HG03558 (cell line): Measurements from ENCODE around the gene SULT1A4.
"Not testable (repeated sequence)": the region's sequence is repeated elsewhere in the genome, so short reads cannot be mapped to it uniquely, and the experiment has no call there.

Experiments used
- ATAC-seq: cut with Tn5 transposase; IDR thresholded peaks from one replicate; pipeline ENCODE4 v1.9.1; 2021; ENCODE audit warnings: moderate number of reproducible peaks; ENCODE audit not compliant: unreplicated experiment; ENCODE audit errors: extremely low read depth

SULT1A4 gene

DNA sequence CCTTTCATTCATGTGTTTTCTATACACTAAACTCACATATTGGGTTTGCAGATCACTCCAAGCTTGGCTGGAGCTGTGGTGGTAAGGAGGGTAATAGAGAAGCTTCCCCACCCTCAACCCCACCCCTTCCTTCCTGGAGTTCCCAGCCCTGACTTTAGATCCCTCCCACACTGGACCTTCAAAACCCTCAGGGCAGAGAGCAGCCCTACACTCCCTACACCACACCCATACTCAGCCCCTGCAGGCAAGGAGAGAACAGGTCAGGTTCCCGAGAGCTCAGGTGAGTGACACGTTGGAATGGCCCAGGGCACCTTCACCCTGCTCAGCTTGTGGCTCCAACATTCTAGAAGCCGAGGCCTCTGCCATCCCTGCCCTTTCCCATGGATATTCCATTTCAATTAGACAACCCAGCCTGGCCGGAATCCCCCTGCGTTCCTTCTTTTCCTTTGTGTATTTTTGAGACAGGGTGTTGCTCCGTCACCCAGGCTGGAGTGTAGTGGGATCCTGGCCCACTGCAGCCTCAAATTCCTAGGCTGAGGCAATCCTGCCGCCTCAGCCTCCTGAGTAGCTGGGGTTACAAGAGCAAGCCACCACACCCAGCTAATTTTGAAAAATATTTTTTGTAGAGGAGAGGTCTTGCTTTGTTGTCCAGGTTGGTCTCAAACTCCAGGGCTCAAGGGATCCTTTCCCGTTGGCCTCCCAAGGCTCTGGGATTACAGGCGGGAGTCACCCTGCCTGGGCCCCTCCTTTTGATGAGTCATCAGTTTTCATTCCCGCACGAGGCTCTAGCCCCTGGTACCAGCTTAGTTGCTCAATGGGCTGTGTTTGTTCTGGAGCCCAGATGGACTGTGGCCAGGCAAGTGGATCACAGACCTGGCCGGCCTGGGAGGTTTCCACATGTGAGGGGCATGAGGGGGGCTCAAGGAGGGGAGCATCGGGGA is at the start of gene SULT1A4:
SULT1A4 (plus strand) TSS at position 208 of the 941 bp plus-strand sequence. CDS start 1,473 bp downstream, outside the sequence.
- not testable (repeated sequence) for ATAC-seq

DNA sequence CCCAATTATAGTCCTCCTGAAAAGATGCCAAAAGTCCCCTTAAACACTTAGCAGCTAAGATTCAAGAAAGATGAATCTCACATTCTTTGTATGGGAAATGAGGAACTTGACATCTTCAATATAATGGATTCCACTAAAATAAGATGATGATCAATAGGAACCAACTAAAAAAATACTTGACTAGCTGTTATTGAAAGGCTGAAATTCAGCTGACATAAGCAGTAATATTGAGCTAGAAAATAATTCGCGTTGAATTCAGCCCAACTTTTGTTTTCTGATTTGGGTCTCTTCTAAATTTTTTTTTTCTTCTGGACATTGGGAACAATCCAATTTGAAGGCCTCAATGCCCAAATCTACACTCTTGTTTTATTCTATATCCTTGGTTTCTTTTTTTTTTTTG is 36.1 kb upstream of the SULT1A4 start:
- not testable (repeated sequence) for ATAC-seq

DNA sequence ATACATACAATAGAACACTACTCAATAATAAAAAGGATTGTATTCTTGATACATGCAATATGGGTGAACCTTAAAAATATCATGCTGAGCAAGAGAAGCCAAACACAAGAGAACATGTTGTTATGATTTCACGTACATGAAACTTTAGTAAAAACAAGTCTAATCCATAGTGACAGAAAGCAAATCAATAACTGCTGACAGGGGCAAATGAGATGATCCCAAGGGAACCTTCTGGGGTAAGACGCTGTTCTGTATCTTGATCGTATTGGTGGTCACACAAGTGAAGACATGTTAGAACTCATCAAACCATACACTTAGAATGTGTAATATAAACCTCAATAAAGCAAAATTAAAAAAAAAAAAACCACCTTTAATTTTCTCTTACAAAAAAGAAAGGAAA is 34.3 kb upstream of the SULT1A4 start:
- ATAC-seq: not testable (repeated sequence)

DNA sequence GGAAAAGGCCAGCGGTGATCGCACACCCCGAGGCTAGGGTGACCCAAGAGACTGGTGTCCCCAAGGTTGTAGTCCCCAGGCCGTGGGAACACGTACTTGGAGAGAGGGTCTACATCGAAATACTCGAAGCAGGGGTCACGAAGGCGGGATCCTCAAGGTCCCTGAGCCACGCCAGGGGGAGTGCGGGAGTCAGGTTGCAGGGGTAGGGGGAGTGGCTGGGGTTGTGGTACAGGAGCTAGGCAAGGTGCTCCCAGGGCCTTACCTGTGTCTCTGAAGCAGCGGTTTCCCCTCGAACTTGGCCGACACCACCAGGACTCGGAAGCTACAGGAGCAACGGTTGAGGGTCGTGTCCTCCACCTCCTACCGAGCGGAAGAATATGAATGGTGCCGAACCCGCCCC is 6.0 kb upstream of the SULT1A4 start:
- ATAC-seq: not testable (repeated sequence)

DNA sequence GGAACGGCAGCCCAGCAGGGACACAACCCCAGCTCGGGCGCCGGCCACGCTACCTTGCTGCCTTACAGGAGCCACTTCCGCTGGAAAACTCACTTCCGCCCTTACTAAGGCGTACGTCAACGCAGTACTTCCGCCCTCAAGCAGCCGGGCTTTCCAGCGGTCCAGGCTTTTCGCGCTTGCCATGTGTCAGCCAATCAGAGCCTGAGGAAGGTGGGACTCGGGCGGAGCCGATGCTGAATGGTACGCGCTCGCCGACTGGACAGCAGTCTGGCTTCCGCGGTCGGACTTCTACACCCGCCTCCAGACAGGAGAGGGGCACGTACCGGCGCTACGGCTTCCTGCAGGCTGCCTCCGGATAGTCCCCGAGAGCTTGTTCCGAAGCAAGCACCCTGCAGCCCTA is 5.4 kb upstream of the SULT1A4 start, which contains the start of the genes BOLA2 and SLX1B:
BOLA2 (minus strand) TSS at position 83 of the 400 bp plus-strand sequence. CDS start 98 bp downstream, outside the sequence.
SLX1B (plus strand) TSS at position 265 of the 400 bp plus-strand sequence.
- peak; percentile 80 for ATAC-seq

DNA sequence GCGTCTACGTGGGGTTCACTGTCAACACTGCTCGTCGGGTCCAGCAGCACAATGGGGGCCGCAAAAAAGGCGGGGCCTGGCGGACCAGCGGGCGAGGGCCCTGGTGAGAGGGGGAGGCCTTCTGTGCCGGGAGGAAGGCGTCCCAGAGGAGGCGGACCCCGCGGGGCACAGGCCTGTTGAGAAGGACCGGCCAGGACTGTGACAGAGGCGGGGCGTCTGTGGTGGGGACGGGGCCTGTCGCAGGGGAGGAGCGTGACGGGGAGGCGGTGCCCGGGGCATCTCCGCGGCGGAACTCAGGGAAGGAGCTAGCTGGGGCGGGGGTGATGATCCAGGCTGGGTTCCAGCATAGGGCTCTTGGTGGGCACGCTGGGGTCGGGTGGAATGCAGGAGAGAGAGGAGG is 4.9 kb upstream of the SULT1A4 start:
- peak; percentile 23 for ATAC-seq

DNA sequence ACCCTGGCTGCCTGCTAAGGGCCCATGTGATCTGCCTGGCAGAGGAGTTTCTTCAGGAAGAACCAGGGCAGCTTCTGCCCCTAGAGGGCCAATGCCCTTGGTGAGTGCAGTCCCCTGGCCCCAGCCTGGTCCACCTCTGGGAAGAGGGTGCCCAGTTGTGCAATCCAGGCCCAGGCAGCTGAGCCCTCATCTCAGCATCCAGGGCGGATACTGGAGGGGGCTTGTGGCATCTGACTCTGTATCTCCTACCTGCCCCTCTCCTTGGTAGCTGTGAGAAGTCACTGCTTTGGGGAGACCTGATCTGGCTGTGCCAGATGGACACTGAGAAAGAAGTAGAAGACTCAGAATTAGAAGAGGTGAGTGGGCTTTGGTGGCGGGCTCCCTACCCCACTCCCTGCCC is 2.1 kb upstream of the SULT1A4 start:
- not testable (repeated sequence) for ATAC-seq

DNA sequence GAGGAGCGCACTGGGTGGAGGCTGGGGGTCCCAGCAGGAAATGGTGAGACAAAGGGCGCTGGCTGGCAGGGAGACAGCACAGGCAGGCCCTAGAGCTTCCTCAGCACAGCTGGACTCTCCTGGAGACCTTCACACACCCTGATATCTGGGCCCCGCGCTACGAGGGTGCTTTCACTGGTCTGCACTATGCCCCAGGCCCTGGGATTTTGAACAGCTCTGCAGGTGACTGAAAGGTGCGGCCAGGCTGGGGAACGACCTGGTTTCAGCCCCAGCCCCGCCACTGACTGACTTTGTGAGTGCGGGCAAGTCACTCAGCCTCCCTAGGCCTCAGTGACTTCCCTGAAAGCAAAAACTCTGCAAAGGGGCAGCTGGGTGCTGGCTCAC is 926 bp downstream of the SULT1A4 start:
- ATAC-seq: not testable (repeated sequence)

DNA sequence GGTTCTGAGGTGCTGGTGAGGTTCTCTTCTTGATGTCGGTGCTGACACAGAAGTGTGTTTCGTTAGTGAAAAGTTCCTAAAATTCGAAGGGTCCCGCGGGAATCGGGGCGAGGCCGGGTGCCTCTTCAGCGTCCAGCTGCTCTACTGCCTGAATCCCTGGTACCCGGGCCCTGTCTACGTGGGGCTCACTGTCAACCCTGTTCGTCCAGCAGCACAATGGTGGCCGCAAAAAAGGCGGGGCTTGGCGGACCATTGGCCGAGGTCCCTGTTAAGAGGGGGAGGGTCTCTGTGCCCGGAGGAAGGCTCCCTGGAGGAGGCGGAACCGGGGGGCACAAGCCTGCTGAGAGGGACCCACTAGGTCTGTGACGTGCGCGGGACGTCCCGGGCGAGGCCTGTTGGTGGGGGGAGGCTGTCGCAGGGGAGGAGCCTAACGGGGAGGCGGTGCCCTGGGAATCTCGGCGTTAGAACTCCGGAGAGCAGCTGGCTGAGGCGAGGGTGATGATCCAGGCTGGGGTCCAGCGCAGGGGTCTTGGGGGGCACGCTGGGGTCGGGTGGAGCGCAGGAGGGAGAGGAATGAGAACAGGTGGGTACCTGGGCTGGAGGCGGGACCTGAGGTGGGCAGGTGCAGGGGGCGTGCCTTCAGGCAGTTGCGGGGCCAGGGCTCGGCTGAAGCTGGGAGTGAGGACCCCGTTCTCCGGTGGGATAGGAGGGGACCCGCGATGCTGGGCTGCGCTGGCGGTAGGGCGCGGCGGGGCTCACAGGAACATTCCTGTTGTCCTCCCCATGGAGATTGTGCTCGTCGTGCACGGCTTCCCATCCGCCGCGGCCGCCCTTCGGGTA is 6.5 kb downstream of the SULT1A4 start:
- not testable (repeated sequence) for ATAC-seq

DNA sequence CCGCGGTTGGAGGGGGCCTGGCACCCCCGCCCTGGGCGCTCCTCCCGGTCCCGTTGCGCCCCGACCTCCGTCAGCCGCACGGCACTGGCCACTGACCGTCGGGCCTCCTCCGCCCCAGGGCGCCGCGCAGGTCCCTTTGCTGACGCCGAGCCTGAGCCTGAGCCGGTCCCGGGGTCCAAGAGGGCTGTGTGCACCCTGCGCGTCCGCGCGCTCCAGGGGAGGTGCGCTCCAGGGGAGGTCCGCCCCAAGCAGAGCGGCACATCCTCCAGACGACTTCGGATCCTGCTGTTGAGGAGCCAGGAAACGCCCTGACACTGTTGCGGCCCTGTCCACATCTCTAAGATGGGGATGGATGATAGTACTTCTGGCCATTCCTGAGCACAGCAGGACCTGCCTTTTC is 7.2 kb downstream of the SULT1A4 start:
- ATAC-seq: not testable (repeated sequence)

DNA sequence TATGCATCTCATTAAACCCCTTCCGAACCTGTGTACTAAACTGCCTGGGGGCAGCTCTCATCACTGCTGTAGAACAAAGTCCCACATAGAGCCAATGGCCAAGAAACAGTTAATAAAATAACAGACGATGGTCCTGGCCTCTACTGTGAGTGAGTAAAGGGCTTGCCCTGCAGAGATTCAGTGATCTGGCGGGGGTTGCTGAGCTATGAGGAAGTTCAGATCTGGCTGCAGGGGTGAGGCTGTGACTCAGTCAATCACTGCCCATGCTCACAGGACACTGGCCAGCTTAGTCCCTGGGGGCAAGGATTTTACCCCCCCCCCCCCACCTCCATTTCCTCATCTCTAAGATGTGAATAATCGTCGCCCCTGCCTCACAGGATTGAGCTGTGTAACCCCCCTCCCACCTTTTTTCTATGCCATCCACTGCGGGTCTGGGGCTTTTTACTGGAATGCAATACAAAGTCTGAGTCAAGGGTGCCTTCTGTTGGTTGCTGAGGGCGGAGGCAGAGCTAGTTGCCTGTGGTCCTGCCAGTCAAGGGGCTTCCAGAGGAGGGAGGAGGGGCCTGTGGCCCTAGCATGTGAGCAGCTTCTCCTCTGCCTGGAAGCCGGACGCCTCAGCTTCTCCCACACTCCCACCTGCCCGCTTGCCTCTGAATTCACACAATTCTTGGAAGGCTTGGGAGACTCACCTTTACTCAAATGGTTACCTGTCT is 8.1 kb downstream of the SULT1A4 start:
- ATAC-seq: not testable (repeated sequence)

DNA sequence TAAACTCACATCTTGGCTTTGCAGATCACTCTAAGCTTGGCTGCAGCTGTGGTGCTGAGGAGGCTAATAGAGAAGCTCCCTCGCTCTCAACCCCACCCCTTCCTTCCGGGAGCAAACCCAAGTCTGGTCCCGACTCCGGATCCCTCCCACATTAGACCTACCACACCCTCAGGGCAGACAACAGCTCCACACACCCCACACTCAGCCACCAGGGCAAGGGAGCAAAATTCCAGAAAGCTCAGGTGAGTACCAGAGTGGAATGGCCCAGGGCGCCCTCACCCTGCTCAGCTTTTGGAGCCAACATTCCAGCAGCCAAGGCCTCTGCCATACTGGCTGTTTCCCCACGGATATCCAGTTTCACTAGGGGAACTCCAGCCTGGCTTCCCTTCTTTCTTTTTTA is 9.9 kb downstream of the SULT1A4 start:
- not testable (repeated sequence) for ATAC-seq

DNA sequence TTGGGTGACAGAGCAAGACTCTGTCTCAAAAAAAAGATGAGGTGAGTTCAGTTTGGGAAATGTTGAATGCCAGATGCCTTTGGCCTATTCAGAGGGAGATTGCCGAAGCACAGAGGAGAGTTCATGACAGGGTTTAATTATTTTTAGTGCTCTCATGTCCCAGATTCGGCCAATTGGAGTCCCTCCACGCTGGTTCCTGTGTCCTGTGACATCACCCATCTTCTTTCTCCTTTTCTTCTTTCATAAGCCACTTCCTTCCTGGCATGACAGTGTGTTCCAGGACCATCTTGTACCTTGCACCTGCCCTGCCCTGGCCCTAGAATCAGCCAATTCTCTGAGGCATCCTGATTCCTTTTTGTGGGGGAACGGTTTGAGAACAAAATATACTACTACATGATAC is 12.4 kb downstream of the SULT1A4 start:
- not testable (repeated sequence) for ATAC-seq

DNA sequence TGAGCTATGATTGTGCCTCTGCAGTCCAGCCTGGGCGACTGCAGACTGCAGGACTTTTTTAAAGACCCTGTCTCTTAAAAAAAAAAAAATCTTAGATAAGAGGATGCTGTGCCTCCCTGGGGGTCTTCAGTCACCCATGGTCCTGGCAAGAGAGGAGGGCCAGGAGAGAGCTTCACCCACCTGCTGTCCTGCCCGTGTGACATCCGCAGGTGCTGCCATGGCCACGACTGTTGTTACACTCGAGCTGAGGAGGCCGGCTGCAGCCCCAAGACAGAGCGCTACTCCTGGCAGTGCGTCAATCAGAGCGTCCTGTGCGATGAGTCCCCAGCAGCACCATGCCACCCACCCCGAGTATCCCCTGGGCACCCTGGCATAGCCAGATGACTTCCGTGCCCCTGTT is 22.6 kb downstream of the SULT1A4 start:
- not testable (repeated sequence) for ATAC-seq

DNA sequence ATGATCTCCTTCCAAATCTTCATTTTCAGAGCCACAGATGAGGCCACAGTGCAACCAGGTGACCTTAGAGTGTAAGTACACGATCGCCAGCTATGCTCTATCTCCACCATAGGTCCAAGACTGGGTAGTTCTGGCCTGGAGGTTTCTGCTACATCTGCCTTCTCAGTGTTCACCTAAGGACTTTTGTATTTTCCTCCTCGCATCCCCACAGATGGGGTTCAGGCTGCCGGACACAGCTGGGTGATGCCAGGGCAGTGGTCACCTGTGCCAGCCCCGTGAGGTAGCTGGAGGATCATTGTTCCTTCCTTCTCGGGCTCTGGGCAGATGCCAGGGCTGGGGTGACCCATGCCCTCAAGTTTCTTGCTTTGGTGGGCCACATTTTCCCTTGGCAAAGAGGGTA is 46.6 kb downstream of the SULT1A4 start, which contains the start of gene NPIPB12:
NPIPB12 (minus strand) TSS at position 101 of the 400 bp plus-strand sequence.
- ATAC-seq: not testable (repeated sequence)
